ENCODE results near the gene NKX6-1.

The NKX6-1 gene

DNA sequence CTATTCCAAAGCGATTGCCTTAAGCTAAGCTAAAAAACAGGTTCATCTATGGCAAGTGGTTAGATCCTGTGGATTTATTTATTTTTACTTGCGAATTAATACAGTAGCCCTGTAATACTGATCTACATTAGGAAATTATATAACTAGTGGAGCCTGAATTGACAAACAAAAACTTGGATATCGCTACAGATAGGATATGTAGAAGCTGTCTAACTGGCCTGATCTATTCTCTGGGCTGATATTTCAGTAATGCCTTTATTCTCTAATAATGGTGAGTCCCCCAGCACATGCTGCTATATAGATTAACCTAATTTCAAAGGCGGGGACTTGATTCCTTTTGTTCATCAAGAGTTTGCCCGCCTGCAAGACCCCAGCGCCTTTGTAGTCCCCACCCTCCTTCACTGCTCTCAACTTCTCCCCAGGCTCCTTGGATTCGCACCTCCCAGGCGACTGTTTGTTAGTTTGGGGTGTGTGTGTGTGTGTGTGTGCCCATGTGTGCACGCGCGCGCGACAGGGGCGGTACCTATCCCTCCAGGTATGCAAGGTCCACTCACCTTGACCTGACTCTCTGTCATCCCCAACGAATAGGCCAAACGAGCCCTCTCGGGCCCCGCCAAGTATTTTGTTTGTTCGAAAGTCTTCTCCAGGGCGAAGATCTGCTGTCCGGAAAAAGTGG lies 3.8 kb downstream of the NKX6-1 start:
- TF ChIP-seq, protein P1, sequence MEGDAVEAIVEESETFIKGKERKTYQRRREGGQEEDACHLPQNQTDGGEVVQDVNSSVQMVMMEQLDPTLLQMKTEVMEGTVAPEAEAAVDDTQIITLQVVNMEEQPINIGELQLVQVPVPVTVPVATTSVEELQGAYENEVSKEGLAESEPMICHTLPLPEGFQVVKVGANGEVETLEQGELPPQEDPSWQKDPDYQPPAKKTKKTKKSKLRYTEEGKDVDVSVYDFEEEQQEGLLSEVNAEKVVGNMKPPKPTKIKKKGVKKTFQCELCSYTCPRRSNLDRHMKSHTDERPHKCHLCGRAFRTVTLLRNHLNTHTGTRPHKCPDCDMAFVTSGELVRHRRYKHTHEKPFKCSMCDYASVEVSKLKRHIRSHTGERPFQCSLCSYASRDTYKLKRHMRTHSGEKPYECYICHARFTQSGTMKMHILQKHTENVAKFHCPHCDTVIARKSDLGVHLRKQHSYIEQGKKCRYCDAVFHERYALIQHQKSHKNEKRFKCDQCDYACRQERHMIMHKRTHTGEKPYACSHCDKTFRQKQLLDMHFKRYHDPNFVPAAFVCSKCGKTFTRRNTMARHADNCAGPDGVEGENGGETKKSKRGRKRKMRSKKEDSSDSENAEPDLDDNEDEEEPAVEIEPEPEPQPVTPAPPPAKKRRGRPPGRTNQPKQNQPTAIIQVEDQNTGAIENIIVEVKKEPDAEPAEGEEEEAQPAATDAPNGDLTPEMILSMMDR (IDR thresholded peaks at IDR 0.05; ENCODE audit: low read depth, low read length, missing control alignments), result no peak
- H3K4me3 ChIP-seq (replicated peaks; ENCODE audit: low read depth, low read length), result no peak overlapping the region
- no peak for DNase-seq (ENCODE audit: extremely low read depth, low read depth)

DNA sequence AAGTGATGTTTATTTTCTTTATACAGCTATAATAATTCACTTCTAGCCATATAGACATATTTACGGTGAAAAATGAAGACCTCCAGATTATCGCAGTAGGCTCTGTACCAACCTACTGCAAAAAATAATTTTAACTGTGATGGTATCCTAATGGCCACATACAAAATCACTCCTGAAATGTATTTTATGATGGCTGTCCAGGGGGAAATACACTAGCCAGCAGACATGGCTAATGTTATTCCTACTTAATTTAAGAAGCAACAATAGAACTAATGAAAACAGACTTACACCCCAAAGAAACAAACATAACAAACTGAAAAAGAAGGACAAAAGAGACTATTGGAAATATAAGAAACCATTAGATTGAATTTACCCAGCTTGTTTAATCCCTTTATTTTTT lies 4.6 kb downstream of the NKX6-1 start:
- TF ChIP-seq, protein P1 (IDR thresholded peaks at IDR 0.05; ENCODE audit: low read depth, low read length, missing control alignments), result no peak
- no peak for DNase-seq (ENCODE audit: extremely low read depth, low read depth)

DNA sequence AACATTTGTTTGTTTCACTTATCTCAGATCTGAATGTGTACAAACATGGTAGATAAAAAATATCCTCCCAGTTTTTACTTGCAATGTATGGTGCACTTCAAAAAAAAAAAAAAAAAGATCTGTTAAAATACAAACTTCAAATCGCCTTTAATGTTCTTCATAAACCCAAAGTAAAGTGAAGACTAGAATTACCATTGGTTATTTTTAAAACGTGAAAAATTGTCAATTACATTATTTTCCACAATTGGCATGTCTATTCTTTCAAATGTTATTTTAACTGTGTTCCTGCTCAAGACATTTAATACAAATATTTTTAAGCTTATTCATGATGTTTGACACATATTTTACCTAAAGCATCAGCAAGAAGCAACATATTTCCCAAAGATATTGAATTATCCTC lies 5.0 kb downstream of the NKX6-1 start:
- TF ChIP-seq, protein P1 (IDR thresholded peaks at IDR 0.05; ENCODE audit: low read depth, low read length, missing control alignments), result no peak
- H3K4me3 ChIP-seq (replicated peaks; ENCODE audit: low read depth, low read length), result no peak overlapping the region
- DNase-seq (ENCODE audit: extremely low read depth, low read depth), result no peak

More for the DNA sequence above, 4.6 kb downstream of the NKX6-1 start:
- no peak overlapping the region for H3K4me3 ChIP-seq (replicated peaks; ENCODE audit: low read depth, low read length)

DNA sequence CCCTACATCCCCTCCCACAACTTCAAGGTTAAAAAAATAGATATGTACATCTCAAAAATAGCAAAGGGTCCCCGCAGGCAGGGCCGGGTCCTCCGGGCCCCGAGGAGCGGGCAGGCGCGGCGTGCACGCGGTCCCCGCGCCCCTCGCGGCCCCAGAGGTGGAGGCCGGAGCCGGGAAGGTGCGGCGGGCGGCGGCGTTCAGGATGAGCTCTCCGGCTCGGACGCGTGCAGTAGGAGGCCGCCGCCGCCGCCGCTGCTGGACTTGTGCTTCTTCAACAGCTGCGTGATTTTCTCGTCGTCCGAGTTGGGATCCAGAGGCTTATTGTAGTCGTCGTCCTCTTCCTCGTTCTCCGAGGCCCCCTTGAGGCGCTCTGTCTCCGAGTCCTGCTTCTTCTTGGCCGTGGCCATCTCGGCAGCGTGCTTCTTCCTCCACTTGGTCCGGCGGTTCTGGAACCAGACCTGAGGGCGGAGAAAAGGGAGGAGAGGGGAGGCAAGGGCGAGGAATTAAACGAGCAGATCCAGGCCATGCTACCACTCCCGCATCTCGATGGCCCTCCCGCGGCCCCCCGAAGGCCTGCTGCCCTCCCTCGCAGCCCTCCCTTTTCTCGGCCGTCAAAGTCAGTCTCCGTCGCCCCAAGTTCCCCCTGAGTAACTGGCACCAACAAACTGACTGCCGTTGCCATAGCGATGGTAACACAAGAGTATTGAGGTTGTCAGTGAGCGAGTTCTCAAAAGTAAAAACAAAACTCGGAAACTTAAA lies 5.8 kb downstream of the NKX6-1 start:
- DNase-seq (ENCODE audit: extremely low read depth, low read depth), result no peak
- TF ChIP-seq, protein P1 (IDR thresholded peaks at IDR 0.05; ENCODE audit: low read depth, low read length, missing control alignments), result no peak
- no peak overlapping the region for H3K4me3 ChIP-seq (replicated peaks; ENCODE audit: low read depth, low read length)

DNA sequence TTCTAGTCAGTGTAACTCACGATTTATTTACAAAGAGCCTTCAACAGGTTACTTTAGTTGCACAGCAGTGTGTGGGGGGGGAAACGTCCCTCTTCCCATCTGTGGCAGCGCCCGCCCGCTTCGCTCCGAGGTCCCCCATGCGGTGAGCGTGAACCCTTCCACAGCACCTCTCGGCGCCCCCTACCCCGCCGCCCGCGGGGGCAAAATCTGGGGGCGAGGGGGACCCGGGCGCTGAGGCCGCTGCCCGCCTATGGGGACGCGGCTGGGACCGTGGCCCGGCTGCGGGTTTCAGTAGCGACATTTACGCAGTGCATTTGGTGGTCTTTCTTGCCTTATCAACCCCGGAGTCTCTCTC lies 6.4 kb downstream of the NKX6-1 start:
- H3K4me3 ChIP-seq (replicated peaks; ENCODE audit: low read depth, low read length), result no peak overlapping the region
- TF ChIP-seq, protein P1 (IDR thresholded peaks at IDR 0.05; ENCODE audit: low read depth, low read length, missing control alignments), result no peak
- DNase-seq (ENCODE audit: extremely low read depth, low read depth), result no peak

DNA sequence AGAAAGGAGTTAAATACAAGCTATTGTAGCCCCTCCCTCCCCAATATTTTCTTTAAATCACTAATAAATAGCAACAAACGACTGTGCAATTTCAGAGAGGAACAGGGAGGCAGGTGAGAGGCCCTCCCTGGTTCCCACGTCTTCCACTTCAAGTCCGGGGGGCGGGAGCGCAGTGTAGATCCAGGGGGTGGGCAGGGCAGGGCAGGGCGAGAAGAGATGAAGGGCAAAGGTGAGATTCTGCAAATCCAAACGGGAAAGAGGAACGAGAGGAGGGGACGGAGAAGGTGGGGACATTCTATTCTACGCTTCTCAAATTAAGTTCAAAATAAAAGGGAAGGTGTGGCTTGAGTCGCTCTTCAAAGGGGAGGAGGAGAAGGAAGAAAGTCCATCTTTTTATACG lies 6.8 kb downstream of the NKX6-1 start:
- H3K4me3 ChIP-seq (replicated peaks; ENCODE audit: low read depth, low read length), result no peak overlapping the region
- TF ChIP-seq, protein P1 (IDR thresholded peaks at IDR 0.05; ENCODE audit: low read depth, low read length, missing control alignments), result no peak
- DNase-seq (ENCODE audit: extremely low read depth, low read depth), result no peak
